Stimulated activated CD8-positive, alpha-beta memory T cell treated with anti-CD3 and anti-CD28 coated beads, Interleukin-7, amount 100 ng/mL, for 24 hours (primary cell): ENCODE results near the gene EIF2B2.

Source experiments
- DNase-seq: peaks from one replicate; pipeline ENCODE4 v3.0.0-alpha.2; 2020; ENCODE audit warnings: low read depth

The EIF2B2 gene

GRCh38 chr14:75044752-75045151 is 42.0 kb downstream of the EIF2B2 start:
- DNase-seq, result no peak

GRCh38 chr14:75046275-75046674 is 43.6 kb downstream of the EIF2B2 start:
- DNase-seq, result no peak

DNA sequence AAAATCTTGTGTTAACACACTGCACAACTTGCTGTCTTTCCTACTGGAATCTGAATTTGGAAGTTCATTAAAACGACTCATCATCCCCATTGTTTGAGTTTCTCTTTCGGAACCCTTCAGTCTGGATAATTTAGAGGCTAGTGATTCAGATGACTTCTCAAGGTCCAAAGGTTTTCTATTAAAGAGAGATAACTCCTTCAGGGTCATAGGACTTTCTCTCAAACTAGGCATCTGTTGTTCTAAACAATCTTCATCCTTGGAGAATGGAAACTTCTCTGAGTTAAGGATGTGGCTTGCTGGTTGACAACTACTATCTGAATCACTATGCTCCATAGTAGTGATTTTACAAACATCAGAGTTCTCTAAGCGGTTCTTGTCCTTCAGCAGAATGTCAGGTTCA is 44.2 kb downstream of the EIF2B2 start:
- no peak for DNase-seq

- DNase-seq, result no peak
Measured at GRCh38 chr14:75047506-75047905, 44.8 kb downstream of the EIF2B2 start.

- no peak for DNase-seq
Measured at GRCh38 chr14:75048101-75048500, 45.4 kb downstream of the EIF2B2 start.

DNA sequence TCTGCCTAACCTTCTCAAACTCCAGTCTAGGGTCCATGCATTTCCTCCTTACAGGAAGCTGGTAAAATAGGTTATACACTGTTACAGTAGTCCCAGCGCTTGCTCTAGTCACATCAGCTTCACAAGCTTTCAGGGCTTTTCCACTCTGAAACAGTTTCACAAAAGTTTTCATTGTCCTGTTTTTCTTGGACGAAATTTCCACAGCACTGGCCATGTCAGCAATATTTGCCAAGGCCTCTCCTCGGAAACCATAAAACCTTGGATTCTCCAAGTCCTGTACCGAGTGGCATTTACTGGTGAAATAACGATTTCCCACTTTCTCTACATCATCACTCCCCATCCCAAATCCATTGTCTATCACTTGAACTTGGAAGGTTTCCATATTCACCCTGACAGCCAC is 46.4 kb downstream of the EIF2B2 start:
- no peak for DNase-seq

DNA sequence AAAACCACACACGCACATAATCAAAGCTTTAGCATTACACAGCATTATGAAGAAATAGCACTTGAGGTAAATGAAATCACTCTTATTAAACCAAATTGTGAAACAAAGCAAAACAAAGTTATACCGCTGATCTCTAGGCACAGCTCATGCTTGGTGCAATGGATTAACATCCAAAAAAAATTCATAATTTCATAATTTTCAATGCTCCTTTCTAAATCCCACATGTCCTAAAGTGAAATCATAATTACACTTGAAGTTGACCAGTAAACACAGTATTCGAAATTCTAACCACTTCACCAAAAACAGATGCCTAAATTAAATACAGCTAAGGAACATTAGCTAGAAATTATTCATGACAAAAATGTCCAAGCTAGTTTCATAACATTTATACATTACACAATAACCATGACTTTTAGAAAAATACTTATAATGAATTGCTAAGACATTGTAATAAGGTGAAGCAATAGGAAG is 47.0 kb downstream of the EIF2B2 start:
- DNase-seq, result no peak

DNA sequence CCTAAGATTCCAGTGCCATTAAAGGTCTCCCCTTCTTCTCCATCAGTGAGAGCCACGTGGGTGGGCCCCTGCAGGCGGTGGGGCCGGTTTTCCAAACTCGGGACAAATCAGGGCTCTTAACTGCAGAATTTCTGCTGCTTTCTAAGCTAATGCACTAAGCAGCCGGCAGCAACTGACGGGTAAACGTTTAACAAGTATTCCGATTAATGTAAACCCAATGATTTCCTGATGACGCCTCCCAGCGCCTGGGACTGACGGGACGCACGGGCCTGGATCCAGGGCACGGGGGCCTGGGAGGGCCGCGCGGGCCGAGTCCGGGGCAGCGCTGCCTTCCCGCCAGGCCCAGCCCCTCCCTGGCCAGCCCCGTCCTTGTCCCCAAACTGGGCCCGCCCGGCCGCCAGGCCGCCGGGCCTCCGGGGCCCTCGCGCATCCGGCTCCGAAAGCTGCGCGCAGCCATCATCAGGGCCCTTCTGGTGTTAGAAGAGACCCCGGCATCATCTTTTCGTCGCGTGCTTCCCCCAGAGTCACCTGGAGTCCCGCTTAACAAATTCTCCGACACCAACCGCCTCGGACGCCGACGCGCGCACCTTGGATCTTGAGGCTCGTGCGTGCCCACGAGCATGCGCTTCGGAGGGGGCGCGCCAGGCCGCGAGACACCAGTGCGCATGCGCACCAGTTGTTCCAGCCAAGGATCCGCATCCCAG is 48.3 kb downstream of the EIF2B2 start, which contains the start of gene MLH3:
Gene MLH3, minus strand, starts transcription at position 616 of the 704 bp plus-strand sequence. CDS start 1,812 bp downstream, outside the sequence.
- peak; percentile 47 for DNase-seq

GRCh38 chr14:75051556-75051899 is 48.8 kb downstream of the EIF2B2 start:
- no peak for DNase-seq

GRCh38 chr14:75053396-75054291 is 50.9 kb downstream of the EIF2B2 start:
- DNase-seq, result no peak

DNA sequence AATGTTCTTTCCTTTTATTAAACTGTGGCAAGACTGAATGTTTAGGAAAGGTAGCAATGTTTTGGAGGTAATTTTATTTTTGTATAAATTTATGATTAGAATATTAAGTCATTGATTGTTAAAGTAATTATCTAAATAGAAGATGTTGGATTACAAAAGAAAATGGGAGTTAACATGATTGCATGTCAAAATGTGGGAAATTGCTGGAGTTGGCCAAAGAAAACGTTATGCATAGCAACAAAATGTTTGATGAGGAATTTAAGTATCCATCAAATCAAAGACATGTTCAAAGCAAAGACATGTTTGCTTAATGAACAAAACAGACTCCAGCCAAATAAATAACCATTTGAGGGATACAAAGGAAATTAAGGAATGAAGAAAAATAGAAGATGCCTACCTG is 51.7 kb downstream of the EIF2B2 start:
- no peak for DNase-seq

GRCh38 chr14:75059642-75060041 is 56.9 kb downstream of the EIF2B2 start:
- no peak for DNase-seq

DNA sequence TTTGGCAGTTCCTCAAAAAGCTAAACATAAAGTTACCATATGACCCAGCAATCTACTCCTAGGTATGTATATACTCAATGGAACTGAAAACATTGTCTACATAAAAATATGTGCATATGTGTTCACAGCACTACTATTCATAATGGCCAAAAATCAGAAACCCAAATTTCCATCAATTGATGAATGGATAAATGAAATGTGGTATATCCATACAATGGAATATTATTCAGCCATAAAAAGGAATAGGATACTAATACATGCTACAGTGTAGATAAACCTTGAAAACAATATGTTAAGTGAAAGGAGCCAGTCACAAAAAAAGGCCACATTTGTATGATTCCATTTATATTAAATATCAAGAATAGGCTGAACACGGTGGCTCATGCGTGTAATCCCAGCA is 57.7 kb downstream of the EIF2B2 start:
- no peak for DNase-seq
